ENCODE measurements around the gene PALM. TPM values are rescaled to one million over a fixed set of nuclear protein-coding genes. Genes with fewer than 3 reads are reported as not detected.

Gene PALM
- total and polyA plus RNA-seq, 4 donors: 16.2 to 45.7 (median 28.1) TPM

DNA sequence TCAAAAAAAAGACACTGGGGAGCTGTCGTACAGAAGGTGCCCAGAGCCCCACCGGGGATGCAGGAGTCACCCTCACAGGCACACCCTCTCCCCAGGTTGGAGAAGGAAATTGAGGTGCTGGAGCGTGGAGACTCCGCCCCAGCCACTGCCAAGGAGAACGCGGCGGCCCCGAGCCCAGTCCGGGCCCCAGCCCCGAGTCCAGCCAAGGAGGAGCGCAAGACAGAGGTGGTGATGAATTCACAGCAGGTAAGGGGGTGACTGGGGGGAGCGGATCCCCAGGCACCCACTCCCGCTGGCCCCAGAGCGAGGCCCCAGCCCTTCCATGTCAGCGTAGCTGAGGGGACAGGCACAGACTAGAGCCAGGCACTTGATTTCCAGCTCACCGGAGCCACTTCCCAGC, 22.3 kb downstream of the PALM start:
- WGBS, 2 donors: 95 to 97% methylated on average over 16 of the region's 16 CpGs
- no peak overlapping the region for H3K27ac ChIP-seq (ENCODE audit: low read depth in 1 of 2, low read length in 1 of 2)
- peak in 1 of 3 donors; percentile 10 for DNase-seq
- no peak for ATAC-seq (ENCODE audit: insufficient read depth, low FRiP score)
- H3K4me3 ChIP-seq: no peak overlapping the region
- H3K4me1 ChIP-seq (ENCODE audit: control insufficient read depth in 5 of 5, insufficient read depth in 5 of 5, low read length in 5 of 5): peaks cover 0 to 8% (median 3%) of the 10 kb centered on the region in 5 donors
- H3K36me3 ChIP-seq (ENCODE audit: control insufficient read depth in 4 of 4, insufficient read depth in 4 of 4, low read length in 4 of 4): peaks cover 0 to 6% (median under 1%) of the 10 kb centered on the region in 4 donors
- TF ChIP-seq, protein P1, sequence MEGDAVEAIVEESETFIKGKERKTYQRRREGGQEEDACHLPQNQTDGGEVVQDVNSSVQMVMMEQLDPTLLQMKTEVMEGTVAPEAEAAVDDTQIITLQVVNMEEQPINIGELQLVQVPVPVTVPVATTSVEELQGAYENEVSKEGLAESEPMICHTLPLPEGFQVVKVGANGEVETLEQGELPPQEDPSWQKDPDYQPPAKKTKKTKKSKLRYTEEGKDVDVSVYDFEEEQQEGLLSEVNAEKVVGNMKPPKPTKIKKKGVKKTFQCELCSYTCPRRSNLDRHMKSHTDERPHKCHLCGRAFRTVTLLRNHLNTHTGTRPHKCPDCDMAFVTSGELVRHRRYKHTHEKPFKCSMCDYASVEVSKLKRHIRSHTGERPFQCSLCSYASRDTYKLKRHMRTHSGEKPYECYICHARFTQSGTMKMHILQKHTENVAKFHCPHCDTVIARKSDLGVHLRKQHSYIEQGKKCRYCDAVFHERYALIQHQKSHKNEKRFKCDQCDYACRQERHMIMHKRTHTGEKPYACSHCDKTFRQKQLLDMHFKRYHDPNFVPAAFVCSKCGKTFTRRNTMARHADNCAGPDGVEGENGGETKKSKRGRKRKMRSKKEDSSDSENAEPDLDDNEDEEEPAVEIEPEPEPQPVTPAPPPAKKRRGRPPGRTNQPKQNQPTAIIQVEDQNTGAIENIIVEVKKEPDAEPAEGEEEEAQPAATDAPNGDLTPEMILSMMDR (IDR thresholded peaks at IDR 0.05; ENCODE audit: control extremely low read depth, extremely low read depth): no peak
- peaks cover 0 to 2% (median 0%) of the 10 kb centered on the region in 4 donors for H3K9me3 ChIP-seq (ENCODE audit: control insufficient read depth in 4 of 4, insufficient read depth in 3 of 4, low read length in 3 of 4)
- no peaks in the 10 kb centered on the region for H3K27me3 ChIP-seq (ENCODE audit: control insufficient read depth in 3 of 3, insufficient read depth in 3 of 3, low read length in 2 of 3)
- H3K9ac ChIP-seq (ENCODE audit: insufficient read depth in 1 of 2, low read length in 2 of 2): no peak overlapping the region

DNA sequence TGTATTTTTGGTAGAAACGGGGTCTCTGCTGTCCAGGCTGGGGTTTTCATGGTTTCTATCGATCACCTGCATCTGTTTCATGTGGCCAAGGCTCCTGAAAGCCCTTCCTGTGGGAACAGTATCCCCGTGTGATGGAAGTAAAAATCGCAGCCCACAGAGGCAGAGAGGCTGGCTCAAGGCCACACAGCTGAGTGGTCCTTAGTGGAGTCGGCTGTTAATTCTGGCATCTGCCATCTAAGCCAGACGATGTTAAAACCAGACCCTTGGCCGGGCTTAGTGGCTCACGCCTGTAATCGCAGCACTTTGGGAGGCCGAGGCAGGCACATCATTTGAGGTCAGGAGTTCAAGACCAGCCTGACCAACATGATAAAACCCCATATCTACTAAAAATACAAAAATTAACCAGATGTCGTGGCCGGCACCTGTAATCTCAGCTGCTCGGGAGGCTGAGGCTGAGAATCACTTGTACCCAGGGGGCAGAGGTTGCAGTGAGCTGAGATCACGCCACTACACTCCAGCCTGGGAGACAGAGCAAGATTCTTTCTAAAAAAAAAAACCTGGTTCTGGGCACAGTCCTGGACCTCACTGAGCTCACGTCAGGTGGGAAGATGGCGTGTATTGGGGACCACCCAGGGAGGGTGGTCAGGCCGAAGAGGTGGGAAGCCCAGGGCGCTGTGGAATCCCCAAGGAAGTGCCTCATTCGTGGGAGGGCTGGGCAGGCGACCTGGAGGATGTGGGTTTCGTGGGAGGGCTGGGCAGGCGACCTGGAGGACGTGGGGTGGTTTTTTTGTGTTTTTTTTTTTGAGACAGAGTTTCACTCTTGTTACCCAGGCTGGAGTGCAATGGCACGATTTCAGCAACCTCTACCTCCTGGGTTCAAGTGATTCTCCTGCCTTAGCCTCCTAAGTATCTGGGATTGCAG, 23.7 kb downstream of the PALM start:
- H3K4me3 ChIP-seq: no peak overlapping the region
- peak; percentile 62 to 82 (median 69) for DNase-seq
- no peak overlapping the region for H3K9ac ChIP-seq (ENCODE audit: insufficient read depth in 1 of 2, low read length in 2 of 2)
- H3K27me3 ChIP-seq (ENCODE audit: control insufficient read depth in 3 of 3, insufficient read depth in 3 of 3, low read length in 2 of 3): no peaks in the 10 kb centered on the region
- TF ChIP-seq, protein P1 (IDR thresholded peaks at IDR 0.05; ENCODE audit: control extremely low read depth, extremely low read depth): no peak
- ATAC-seq (ENCODE audit: insufficient read depth, low FRiP score): no peak
- 69 to 75% methylated on average over 24 of the region's 24 CpGs for WGBS, 2 donors
- no peak overlapping the region for H3K27ac ChIP-seq (ENCODE audit: low read depth in 1 of 2, low read length in 1 of 2)
- peaks cover 0 to 9% (median 2%) of the 10 kb centered on the region in 4 donors for H3K36me3 ChIP-seq (ENCODE audit: control insufficient read depth in 4 of 4, insufficient read depth in 4 of 4, low read length in 4 of 4)
- H3K4me1 ChIP-seq (ENCODE audit: control insufficient read depth in 5 of 5, insufficient read depth in 5 of 5, low read length in 5 of 5): peaks cover 0 to 7% (median 0%) of the 10 kb centered on the region in 5 donors
- peaks cover 0 to 2% (median 0%) of the 10 kb centered on the region in 4 donors for H3K9me3 ChIP-seq (ENCODE audit: control insufficient read depth in 4 of 4, insufficient read depth in 3 of 4, low read length in 3 of 4)

GRCh38 chr19:734716-735115, 26.0 kb downstream of the PALM start:
- no peak overlapping the region for H3K27ac ChIP-seq (ENCODE audit: low read depth in 1 of 2, low read length in 1 of 2)

More at GRCh38 chr19:734716-735115, 26.0 kb downstream of the PALM start:
- Histone ChIP-seq H3K36me3 (ENCODE audit: control insufficient read depth in 4 of 4, insufficient read depth in 4 of 4, low read length in 4 of 4) (peaks cover 0 to 9% (median 2%) of the 10 kb centered on the region in 4 donors), H3K27me3 (ENCODE audit: control insufficient read depth in 3 of 3, insufficient read depth in 3 of 3, low read length in 2 of 3) (no peaks in the 10 kb centered on the region), H3K9me3 (ENCODE audit: control insufficient read depth in 4 of 4, insufficient read depth in 3 of 4, low read length in 3 of 4) (peaks cover 0 to 2% (median 0%) of the 10 kb centered on the region in 4 donors), H3K9ac (ENCODE audit: insufficient read depth in 1 of 2, low read length in 2 of 2) (no peak overlapping the region), H3K4me3 (no peak overlapping the region), H3K4me1 (ENCODE audit: control insufficient read depth in 5 of 5, insufficient read depth in 5 of 5, low read length in 5 of 5) (no peaks in the 10 kb centered on the region)
- ATAC-seq (ENCODE audit: insufficient read depth, low FRiP score) (no peak), DNase-seq (no peak)
- TF ChIP-seq, protein P1 (IDR thresholded peaks at IDR 0.05; ENCODE audit: control extremely low read depth, extremely low read depth): no peak
- 82 to 85% methylated on average over 13 of the region's 13 CpGs for WGBS, 2 donors

Measured in lung (tissue), 12 donors.